H9 (cell line): ENCODE results near the gene PGF. TPM values are rescaled to one million over a fixed set of nuclear protein-coding genes. Genes with fewer than 3 reads are reported as not detected.

Source experiments
- DNase-seq: peaks from one replicate; pipeline ENCODE4 v3.0.0-alpha.2; 2017
- H2AFZ ChIP-seq: one replicate; pipeline ENCODE4 v1.6.1; 2013; ENCODE audit warnings: mild to moderate bottlenecking, low read length, control low read depth, moderate library complexity
- H2AK5ac ChIP-seq: 2 replicates; pipeline ENCODE4 v1.6.1; 2013; ENCODE audit warnings: low read length, control low read depth, mixed read lengths; ENCODE audit not compliant: insufficient read length
- H2BK120ac ChIP-seq: one replicate; pipeline ENCODE4 v1.6.1; 2013; ENCODE audit warnings: low read depth, mild to moderate bottlenecking, low read length, control low read depth, inconsistent platforms; ENCODE audit not compliant: poor library complexity, severe bottlenecking
- H2BK12ac ChIP-seq: 2 replicates; pipeline ENCODE4 v1.6.1; 2013; ENCODE audit warnings: low read length, control low read depth, mixed read lengths, low read depth; ENCODE audit not compliant: insufficient read length
- H2BK15ac ChIP-seq: 2 replicates; pipeline ENCODE4 v1.6.1; 2013; ENCODE audit warnings: low read depth, low read length, control low read depth
- H2BK20ac ChIP-seq: one replicate; pipeline ENCODE4 v1.6.1; 2013; ENCODE audit warnings: low read depth, mild to moderate bottlenecking, low read length, control low read depth, inconsistent platforms; ENCODE audit not compliant: poor library complexity, severe bottlenecking
- H2BK5ac ChIP-seq: 2 replicates; pipeline ENCODE4 v1.6.1; 2013; ENCODE audit warnings: low read length, control low read depth, mixed read lengths; ENCODE audit not compliant: insufficient read length
- H3K14ac ChIP-seq: 2 replicates; pipeline ENCODE4 v1.6.1; 2013; ENCODE audit warnings: low read length, control low read depth; ENCODE audit not compliant: insufficient read depth
- H3K18ac ChIP-seq: 2 replicates; pipeline ENCODE4 v1.6.1; 2013; ENCODE audit warnings: low read depth, mild to moderate bottlenecking, mixed read lengths, low read length, control low read depth; ENCODE audit not compliant: insufficient read length
- H3K23ac ChIP-seq: 2 replicates; pipeline ENCODE4 v1.6.1; 2013; ENCODE audit warnings: low read length, control low read depth, mixed read lengths, low read depth; ENCODE audit not compliant: insufficient read length
- H3K23me2 ChIP-seq: 2 replicates; pipeline ENCODE4 v1.6.1; 2013; ENCODE audit warnings: low read depth, mild to moderate bottlenecking, mixed read lengths, low read length, control low read depth; ENCODE audit not compliant: insufficient read length, poor library complexity, severe bottlenecking
- H3K27ac ChIP-seq: 2 replicates; pipeline ENCODE4 v1.5.1; 2013; ENCODE audit warnings: low read length, control low read depth, mixed read lengths, low read depth; ENCODE audit not compliant: insufficient read length
- H3K27me3 ChIP-seq: 2 replicates; pipeline ENCODE4 v1.6.1; 2013; ENCODE audit warnings: low read length, control low read depth, inconsistent platforms; ENCODE audit not compliant: insufficient read depth
- H3K4ac ChIP-seq: 2 replicates; pipeline ENCODE4 v1.6.1; 2013; ENCODE audit warnings: low read depth, mild to moderate bottlenecking, control low read depth, inconsistent platforms, low read length, moderate library complexity
- H3K4me1 ChIP-seq: 2 replicates; pipeline ENCODE4 v1.6.1; 2013; ENCODE audit warnings: low read length, control low read depth, inconsistent platforms; ENCODE audit not compliant: insufficient read depth
- H3K4me2 ChIP-seq: 2 replicates; pipeline ENCODE4 v1.6.1; 2013; ENCODE audit warnings: low read length, control low read depth, mixed read lengths; ENCODE audit not compliant: insufficient read length, insufficient read depth
- H3K56ac ChIP-seq: 2 replicates; pipeline ENCODE4 v1.6.1; 2013; ENCODE audit warnings: low read depth, mild to moderate bottlenecking, mixed read lengths, low read length, control low read depth; ENCODE audit not compliant: insufficient read length
- H3K79me1 ChIP-seq: 2 replicates; pipeline ENCODE4 v1.6.1; 2013; ENCODE audit warnings: low read depth, mild to moderate bottlenecking, moderate library complexity, low read length, control low read depth, inconsistent platforms; ENCODE audit not compliant: insufficient read depth, poor library complexity, severe bottlenecking
- H3K79me2 ChIP-seq: 2 replicates; pipeline ENCODE4 v1.6.1; 2013; ENCODE audit warnings: low read length, control low read depth, inconsistent platforms; ENCODE audit not compliant: insufficient read depth
- H3K9ac ChIP-seq: 2 replicates; pipeline ENCODE4 v1.6.1; 2013; ENCODE audit warnings: low read length, control low read depth, mixed read lengths; ENCODE audit not compliant: insufficient read length; ENCODE audit errors: extremely low read depth
- H3K9me3 ChIP-seq: one replicate; pipeline ENCODE4 v1.6.1; 2013; ENCODE audit warnings: low read depth, low read length, inconsistent platforms; ENCODE audit not compliant: control insufficient read depth
- H3T11ph ChIP-seq: one replicate; pipeline ENCODE4 v1.6.1; 2013; ENCODE audit warnings: mild to moderate bottlenecking, low read length, control low read depth, inconsistent platforms
- H4K20me1 ChIP-seq: one replicate; pipeline ENCODE4 v1.6.1; 2013; ENCODE audit not compliant: control insufficient read depth, insufficient read length, insufficient read depth
- H4K5ac ChIP-seq: 2 replicates; pipeline ENCODE4 v1.6.1; 2013; ENCODE audit warnings: low read depth, mild to moderate bottlenecking, mixed read lengths, low read length, control low read depth; ENCODE audit not compliant: insufficient read length
- H4K8ac ChIP-seq: replicated peaks from 2 replicates; pipeline ENCODE4 v1.6.1; 2013; ENCODE audit warnings: low read length, control low read depth, mixed read lengths, low read depth; ENCODE audit not compliant: insufficient read length
- H4K91ac ChIP-seq: 2 replicates; pipeline ENCODE4 v1.6.1; 2013; ENCODE audit warnings: low read depth, mild to moderate bottlenecking, moderate library complexity, mixed read lengths, low read length, control low read depth; ENCODE audit not compliant: insufficient read length
- H3K27ac Mint-ChIP-seq, 3 experiments: 2 replicates in 2 of 3; 3 replicates in 1 of 3; pipeline ENCODE4 v1.8.0; 2020 to 2021; ENCODE audit warnings: mixed read lengths in 3 of 3, mild to moderate bottlenecking in 1 of 3, moderate library complexity in 1 of 3
- H3K27me3 Mint-ChIP-seq: 2 replicates; pipeline ENCODE4 v1.8.0; 2021; ENCODE audit warnings: low read depth, mild to moderate bottlenecking, moderate library complexity, mixed read lengths
- H3K36me3 Mint-ChIP-seq, 3 experiments: 2 replicates in 2 of 3; 3 replicates in 1 of 3; pipeline ENCODE4 v1.8.0; 2020 to 2021; ENCODE audit warnings: low read depth in 3 of 3, mixed read lengths in 3 of 3; ENCODE audit not compliant: insufficient read depth in 1 of 3
- H3K4me1 Mint-ChIP-seq, 2 experiments: 2 replicates each; pipeline ENCODE4 v1.8.0; 2020; ENCODE audit warnings: mixed read lengths in 2 of 2
- H3K4me3 Mint-ChIP-seq, 2 experiments: 2 replicates in 1 of 2; 3 replicates in 1 of 2; pipeline ENCODE4 v1.8.0; 2020 to 2021; ENCODE audit warnings: mild to moderate bottlenecking in 2 of 2, mixed read lengths in 2 of 2, moderate library complexity in 1 of 2
- H3K9me3 Mint-ChIP-seq, 2 experiments: 2 replicates in 1 of 2; 3 replicates in 1 of 2; pipeline ENCODE4 v1.8.0; 2020; ENCODE audit warnings: mild to moderate bottlenecking in 2 of 2, mixed read lengths in 2 of 2, moderate library complexity in 1 of 2
- WGBS: extraction: QIAGEN DNeasy Blood & Tissue Kit; methylation state at CpG from one replicate; pipeline ENCODE4 v1.1.7; 2013; ENCODE audit warnings: missing lambda C conversion rate, low lambda C conversion rate, mixed read lengths; ENCODE audit not compliant: insufficient read length; ENCODE audit errors: extremely low coverage; 5-methylcytosine and 5-hydroxymethylcytosine counted together
- total RNA-seq: library from RNA; stranded (reverse); gene quantifications from 2 replicates; pipeline ENCODE4 v1.2.1, GENCODE V29; 2021
- TF ChIP-seq, protein P1 (sequence below): fragments of 200-600 bp; sonication (generic); conservative IDR thresholded peaks from 3 replicates; pipeline ENCODE4 v1.8.0; 2021; ENCODE audit warnings: antibody characterized with exemption, mild to moderate bottlenecking

PGF gene
- total RNA-seq, 1 experiment from 2014 or later = 2.3 TPM

DNA sequence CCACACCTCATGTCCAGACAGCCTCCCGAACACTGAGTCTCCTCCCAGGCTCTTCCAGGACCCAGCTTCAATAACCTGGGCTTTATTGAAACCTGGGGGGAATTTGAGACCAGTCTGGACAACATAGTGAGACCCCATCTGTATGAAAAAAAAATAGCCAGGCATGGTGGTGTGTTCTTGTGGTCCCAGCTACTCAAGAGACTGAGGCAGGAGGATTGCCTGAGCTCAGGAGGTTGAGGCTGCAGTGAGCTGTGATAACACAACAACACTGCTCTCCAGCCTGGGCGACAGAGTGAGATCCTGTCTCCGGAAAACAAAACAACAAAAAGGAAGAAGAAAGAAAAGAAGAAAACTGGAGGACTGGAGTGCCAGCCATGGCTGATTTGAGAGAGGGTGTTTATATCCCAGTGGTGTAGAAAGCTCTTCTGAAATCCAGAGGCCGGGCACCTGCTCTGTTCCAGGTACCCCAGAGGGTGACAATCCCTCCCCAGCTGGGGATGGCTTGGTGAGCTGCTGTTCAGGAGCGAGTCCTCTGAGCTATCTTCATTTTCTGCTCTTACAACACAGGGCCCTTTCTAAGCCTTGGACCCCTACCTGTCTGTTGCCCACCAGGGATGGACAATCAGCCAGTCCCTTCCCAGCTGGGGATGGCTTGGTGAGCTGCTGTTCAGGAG lies 6.0 kb upstream of the PGF start:
- TF ChIP-seq, protein P1, sequence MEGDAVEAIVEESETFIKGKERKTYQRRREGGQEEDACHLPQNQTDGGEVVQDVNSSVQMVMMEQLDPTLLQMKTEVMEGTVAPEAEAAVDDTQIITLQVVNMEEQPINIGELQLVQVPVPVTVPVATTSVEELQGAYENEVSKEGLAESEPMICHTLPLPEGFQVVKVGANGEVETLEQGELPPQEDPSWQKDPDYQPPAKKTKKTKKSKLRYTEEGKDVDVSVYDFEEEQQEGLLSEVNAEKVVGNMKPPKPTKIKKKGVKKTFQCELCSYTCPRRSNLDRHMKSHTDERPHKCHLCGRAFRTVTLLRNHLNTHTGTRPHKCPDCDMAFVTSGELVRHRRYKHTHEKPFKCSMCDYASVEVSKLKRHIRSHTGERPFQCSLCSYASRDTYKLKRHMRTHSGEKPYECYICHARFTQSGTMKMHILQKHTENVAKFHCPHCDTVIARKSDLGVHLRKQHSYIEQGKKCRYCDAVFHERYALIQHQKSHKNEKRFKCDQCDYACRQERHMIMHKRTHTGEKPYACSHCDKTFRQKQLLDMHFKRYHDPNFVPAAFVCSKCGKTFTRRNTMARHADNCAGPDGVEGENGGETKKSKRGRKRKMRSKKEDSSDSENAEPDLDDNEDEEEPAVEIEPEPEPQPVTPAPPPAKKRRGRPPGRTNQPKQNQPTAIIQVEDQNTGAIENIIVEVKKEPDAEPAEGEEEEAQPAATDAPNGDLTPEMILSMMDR = no peak
- H2AFZ ChIP-seq = no peak overlapping the region
- no peaks in the 10 kb centered on the region for H3K23me2 ChIP-seq
- H3K4me1 Mint-ChIP-seq = peaks cover 9 to 14% of the 10 kb centered on the region in 2 experiments
- no peak overlapping the region for H4K8ac ChIP-seq
- H3K14ac ChIP-seq = no peak overlapping the region
- H2AK5ac ChIP-seq = no peak overlapping the region
- H3K9me3 ChIP-seq = no peaks in the 10 kb centered on the region
- no peaks in the 10 kb centered on the region for H3K27me3 ChIP-seq
- H4K5ac ChIP-seq = no peak overlapping the region
- no peak overlapping the region for H2BK12ac ChIP-seq
- no peaks in the 10 kb centered on the region for H3K9me3 Mint-ChIP-seq
- H3K4me3 Mint-ChIP-seq = no peak overlapping the region
- H3K36me3 Mint-ChIP-seq = no peaks in the 10 kb centered on the region; a peak in 1 of 7 replicates
- H3K27me3 Mint-ChIP-seq = peaks cover 12% of the 10 kb centered on the region
- H2BK5ac ChIP-seq = no peak overlapping the region
- WGBS = no CpG with 5 or more reads among the region's 5 CpGs
- H2BK120ac ChIP-seq = no peak overlapping the region
- H3K4me1 ChIP-seq = no peaks in the 10 kb centered on the region
- H3K79me2 ChIP-seq = no peaks in the 10 kb centered on the region
- H3K27ac ChIP-seq = no peak overlapping the region
- DNase-seq = no peak
- H2BK15ac ChIP-seq = no peak overlapping the region
- H3K9ac ChIP-seq = no peak overlapping the region
- H3K18ac ChIP-seq = no peak overlapping the region
- no peak overlapping the region for H3T11ph ChIP-seq
- no peak overlapping the region for H3K56ac ChIP-seq
- H3K79me1 ChIP-seq = no peaks in the 10 kb centered on the region
- no peak overlapping the region for H3K23ac ChIP-seq
- H4K91ac ChIP-seq = no peak overlapping the region
- H3K4ac ChIP-seq = no peak overlapping the region
- H4K20me1 ChIP-seq = no peaks in the 10 kb centered on the region
- no peak overlapping the region for H2BK20ac ChIP-seq
- no peak overlapping the region; a peak in 1 of 7 replicates for H3K27ac Mint-ChIP-seq
- no peak overlapping the region for H3K4me2 ChIP-seq
